ENCODE measurements around the gene BANP.
"Not testable (repeated sequence)": the region's sequence is repeated elsewhere in the genome, so short reads cannot be mapped to it uniquely, and the experiment has no call there.

Gene BANP

GRCh38 chr16:88050952-88051660 lies 99.9 kb downstream of the BANP start:
- no peak for DNase-seq (ENCODE audit: low read depth)

GRCh38 chr16:88052661-88053060 lies 101.4 kb downstream of the BANP start:
- DNase-seq (ENCODE audit: low read depth), result no peak

- not testable (repeated sequence) for DNase-seq (ENCODE audit: low read depth)
Observed at GRCh38 chr16:88053479-88053878, 102.2 kb downstream of the BANP start.

GRCh38 chr16:88055356-88055755 lies 104.1 kb downstream of the BANP start:
- DNase-seq (ENCODE audit: low read depth), result no peak

- no peak for DNase-seq (ENCODE audit: low read depth)
Observed at GRCh38 chr16:88056212-88056611, 105.0 kb downstream of the BANP start.

- DNase-seq (ENCODE audit: low read depth), result no peak
Observed at GRCh38 chr16:88057656-88058055, 106.4 kb downstream of the BANP start.

- no peak for DNase-seq (ENCODE audit: low read depth)
Observed at GRCh38 chr16:88058136-88058535, 106.9 kb downstream of the BANP start.

GRCh38 chr16:88058817-88059216 lies 107.6 kb downstream of the BANP start:
- DNase-seq (ENCODE audit: low read depth), result no peak

GRCh38 chr16:88059701-88060386 lies 108.6 kb downstream of the BANP start:
- no peak for DNase-seq (ENCODE audit: low read depth)

- no peak for DNase-seq (ENCODE audit: low read depth)
Observed at GRCh38 chr16:88060524-88061219, 109.4 kb downstream of the BANP start.

GRCh38 chr16:88061346-88062110 lies 110.3 kb downstream of the BANP start:
- no peak for DNase-seq (ENCODE audit: low read depth)

- DNase-seq (ENCODE audit: low read depth), result no peak
Observed at GRCh38 chr16:88062341-88063210, 111.3 kb downstream of the BANP start.

GRCh38 chr16:88063211-88063773 lies 112.1 kb downstream of the BANP start:
- no peak for DNase-seq (ENCODE audit: low read depth)

- no peak for DNase-seq (ENCODE audit: low read depth)
Observed at GRCh38 chr16:88064011-88064888, 113.0 kb downstream of the BANP start.

- no peak for DNase-seq (ENCODE audit: low read depth)
Observed at GRCh38 chr16:88064889-88065746, 113.9 kb downstream of the BANP start.

- DNase-seq (ENCODE audit: low read depth), result no peak
Observed at GRCh38 chr16:88065747-88066142, 114.5 kb downstream of the BANP start.

- DNase-seq (ENCODE audit: low read depth), result no peak
Observed at GRCh38 chr16:88066234-88066633, 115.0 kb downstream of the BANP start.

- DNase-seq (ENCODE audit: low read depth), result no peak
Observed at GRCh38 chr16:88066680-88067529, 115.7 kb downstream of the BANP start.

All from activated T-cell treated with anti-CD3 and anti-CD28 coated beads for 48 hours (primary cell).